IMR-90 (cell line): ENCODE measurements around the gene NMRAL1. TPM values are rescaled to one million over a fixed set of nuclear protein-coding genes. Genes with fewer than 3 reads are reported as not detected.

Experiments used
- ATAC-seq: fragments of 200-7000 bp; cut with Tn5 transposase; 2 replicates; pipeline ENCODE4 v1.9.1; 2020; ENCODE audit warnings: low read depth, mild to moderate bottlenecking, moderate library complexity
- BruUV-seq: library from RNA; stranded (reverse); fragments of 400-500 nt; replicated peaks from 2 replicates; lab custom pipeline; 2021; lab: Mats Ljungman, UMichigan
- CTCF ChIA-PET: fragments of 300-600 bp; formaldehyde crosslinking; extraction: SDS; loops from one replicate; lab custom pipeline; 2021; ENCODE audit warnings: antibody characterized with exemption; lab: Yijun Ruan, JAX
- POLR2A ChIA-PET: fragments of 300-600 bp; sonication (Branson Sonifier 250); formaldehyde crosslinking; loops from one replicate; lab custom pipeline; 2022; ENCODE audit warnings: antibody characterized with exemption; ENCODE audit not compliant: unreplicated experiment; lab: Charles Lee
- DNase-seq: peaks from one replicate; pipeline ENCODE4 v3.0.0; 2013
- H2AFZ ChIP-seq: replicated peaks from 2 replicates; pipeline ENCODE3; 2013; ENCODE audit warnings: low read length, mild to moderate bottlenecking; ENCODE audit not compliant: poor library complexity
- H2AK5ac ChIP-seq: 2 replicates; pipeline ENCODE4 v1.6.1; 2013; ENCODE audit warnings: low read depth, low read length, inconsistent platforms
- H2AK9ac ChIP-seq: replicated peaks from 2 replicates; pipeline ENCODE3; 2013; ENCODE audit warnings: mild to moderate bottlenecking, low read depth, low read length, moderate library complexity; ENCODE audit not compliant: poor library complexity
- H2BK120ac ChIP-seq: 2 replicates; pipeline ENCODE4 v1.6.1; 2013; ENCODE audit warnings: low read depth, low read length, inconsistent platforms
- H2BK15ac ChIP-seq: 3 replicates; pipeline ENCODE4 v1.6.1; 2013; ENCODE audit warnings: low read depth, low read length, inconsistent platforms
- H2BK20ac ChIP-seq: 2 replicates; pipeline ENCODE4 v1.6.1; 2013; ENCODE audit warnings: low read depth, mild to moderate bottlenecking, inconsistent platforms, low read length, moderate library complexity
- H2BK5ac ChIP-seq: 2 replicates; pipeline ENCODE4 v1.6.1; 2013; ENCODE audit warnings: mild to moderate bottlenecking, low read depth, low read length, inconsistent platforms; ENCODE audit not compliant: poor library complexity, severe bottlenecking
- H3K14ac ChIP-seq: replicated peaks from 2 replicates; pipeline ENCODE4 v1.6.1; 2013; ENCODE audit warnings: low read depth, low read length, inconsistent platforms
- H3K18ac ChIP-seq: 2 replicates; pipeline ENCODE4 v1.6.1; 2013; ENCODE audit warnings: low read depth, low read length, control low read depth
- H3K23ac ChIP-seq: 2 replicates; pipeline ENCODE4 v1.6.1; 2013; ENCODE audit warnings: low read depth, low read length, inconsistent platforms
- H3K27ac ChIP-seq: 2 replicates; pipeline ENCODE4 v1.5.1; 2013; ENCODE audit warnings: mild to moderate bottlenecking, control low read depth, low read length; ENCODE audit not compliant: insufficient read depth
- H3K27me3 ChIP-seq: 2 replicates; pipeline ENCODE4 v1.6.1; 2013; ENCODE audit warnings: low read length; ENCODE audit not compliant: control insufficient read depth, insufficient read depth
- H3K36me3 ChIP-seq: 2 replicates; pipeline ENCODE4 v1.6.1; 2013; ENCODE audit warnings: low read length, mixed read lengths; ENCODE audit not compliant: control insufficient read depth, insufficient read depth
- H3K4ac ChIP-seq: 2 replicates; pipeline ENCODE4 v1.6.1; 2013; ENCODE audit warnings: low read depth, low read length, inconsistent platforms
- H3K4me1 ChIP-seq: 2 replicates; pipeline ENCODE4 v1.6.1; 2013; ENCODE audit warnings: low read length, mixed read lengths; ENCODE audit not compliant: control insufficient read depth, insufficient read depth
- H3K4me2 ChIP-seq: 2 replicates; pipeline ENCODE4 v1.6.1; 2013; ENCODE audit warnings: low read depth, mild to moderate bottlenecking, control low read depth, low read length, moderate library complexity
- H3K4me3 ChIP-seq: 2 replicates; pipeline ENCODE4 v1.5.1; 2013; ENCODE audit warnings: low read depth, mild to moderate bottlenecking, control low read depth, low read length, moderate library complexity; ENCODE audit not compliant: insufficient read depth
- H3K56ac ChIP-seq: 2 replicates; pipeline ENCODE4 v1.6.1; 2013; ENCODE audit warnings: low read length, inconsistent platforms; ENCODE audit not compliant: insufficient read depth; ENCODE audit errors: extremely low read depth
- H3K79me1 ChIP-seq, 2 experiments: 2 replicates each; pipeline ENCODE4 v1.6.1; 2013; ENCODE audit warnings: low read length in 2 of 2, inconsistent platforms in 1 of 2, low read depth in 1 of 2
- H3K9ac ChIP-seq: 2 replicates; pipeline ENCODE4 v1.6.1; 2013; ENCODE audit warnings: low read depth, low read length, control low read depth
- H3K9me1 ChIP-seq: 2 replicates; pipeline ENCODE4 v1.6.1; 2013; ENCODE audit warnings: low read length, inconsistent platforms; ENCODE audit not compliant: insufficient read depth
- H3K9me3 ChIP-seq: 2 replicates; pipeline ENCODE4 v1.6.1; 2013; ENCODE audit warnings: low read length; ENCODE audit not compliant: control insufficient read depth, insufficient read depth
- H4K20me1 ChIP-seq: 2 replicates; pipeline ENCODE4 v1.6.1; 2013; ENCODE audit warnings: low read length, inconsistent platforms; ENCODE audit not compliant: insufficient read depth
- H4K5ac ChIP-seq: 2 replicates; pipeline ENCODE4 v1.6.1; 2013; ENCODE audit warnings: mild to moderate bottlenecking, low read depth, low read length, control low read depth
- H4K8ac ChIP-seq, 2 experiments: 2 replicates each; pipeline ENCODE4 v1.6.1; 2013; ENCODE audit warnings: low read depth in 2 of 2, low read length in 2 of 2, control low read depth in 1 of 2, inconsistent platforms in 1 of 2
- H4K91ac ChIP-seq: 2 replicates; pipeline ENCODE4 v1.6.1; 2013; ENCODE audit warnings: low read depth, low read length, inconsistent platforms; ENCODE audit not compliant: insufficient read depth
- MXI1 ChIP-seq: IDR thresholded peaks from 2 replicates; pipeline ENCODE4 v1.6.1; 2012; ENCODE audit warnings: low read depth, mild to moderate bottlenecking, low read length, moderate library complexity, borderline replicate concordance
- NFE2L2 ChIP-seq: fragments of 150-350 bp; IDR thresholded peaks from 2 replicates; pipeline ENCODE4 v1.6.1; 2016; ENCODE audit warnings: low read depth, mild to moderate bottlenecking, low read length
- RAD21 ChIP-seq: IDR thresholded peaks from 2 replicates; pipeline ENCODE4 v1.6.1; 2012; ENCODE audit warnings: low read length, improper control_type of control experiment
- RFX5 ChIP-seq: IDR thresholded peaks from 2 replicates; pipeline ENCODE4 v1.8.0; 2012; ENCODE audit warnings: low read depth, mild to moderate bottlenecking, low read length, moderate library complexity
- WGBS, 2 experiments: methylation state at CpG; one replicate each; pipeline versions ENCODE4 v1.1.5 to v1.1.7; 2013; ENCODE audit warnings: missing lambda C conversion rate in 2 of 2; ENCODE audit not compliant: insufficient read length in 1 of 2; ENCODE audit errors: extremely low coverage in 2 of 2; 5-methylcytosine and 5-hydroxymethylcytosine counted together
- dilution Hi-C: fragments of 300-500 bp; cut with HindIII; formaldehyde crosslinking; loops from one replicate; pipeline ENCODE4 v1.14.3; 2018; ENCODE audit warnings: low sequenced_read_pairs; ENCODE audit not compliant: unreplicated experiment
- in situ Hi-C: fragments of 300-500 bp; cut with MboI; formaldehyde crosslinking; loops from 3 replicates; pipeline ENCODE4 v1.14.3; 2019; ENCODE audit warnings: low sequenced_read_pairs, inconsistent platforms, mixed read lengths
- intact Hi-C: fragments of 100-400 bp; cut with micrococcal nuclease; formaldehyde crosslinking; loops from 2 replicates; pipeline ENCODE4 v1.10.0; 2022
- polyA plus RNA-seq, 3 experiments: library from polyadenylated mRNA; depleted of rRNA; stranded (reverse); fragments of >200 nt; gene quantifications; 2 replicates each; pipeline ENCODE4 v1.2.3, GENCODE V29; 2012; ENCODE audit warnings: low replicate concordance in 1 of 3
- total RNA-seq: library from RNA; depleted of rRNA; stranded (reverse); fragments of >200 nt; gene quantifications from 2 replicates; pipeline ENCODE4 v1.2.3, GENCODE V29; 2012

NMRAL1 gene
- total and polyA plus RNA-seq, 2 of the 4 experiments (the other 2 are of a cell fraction) = 48.6 to 67.6 TPM

DNA sequence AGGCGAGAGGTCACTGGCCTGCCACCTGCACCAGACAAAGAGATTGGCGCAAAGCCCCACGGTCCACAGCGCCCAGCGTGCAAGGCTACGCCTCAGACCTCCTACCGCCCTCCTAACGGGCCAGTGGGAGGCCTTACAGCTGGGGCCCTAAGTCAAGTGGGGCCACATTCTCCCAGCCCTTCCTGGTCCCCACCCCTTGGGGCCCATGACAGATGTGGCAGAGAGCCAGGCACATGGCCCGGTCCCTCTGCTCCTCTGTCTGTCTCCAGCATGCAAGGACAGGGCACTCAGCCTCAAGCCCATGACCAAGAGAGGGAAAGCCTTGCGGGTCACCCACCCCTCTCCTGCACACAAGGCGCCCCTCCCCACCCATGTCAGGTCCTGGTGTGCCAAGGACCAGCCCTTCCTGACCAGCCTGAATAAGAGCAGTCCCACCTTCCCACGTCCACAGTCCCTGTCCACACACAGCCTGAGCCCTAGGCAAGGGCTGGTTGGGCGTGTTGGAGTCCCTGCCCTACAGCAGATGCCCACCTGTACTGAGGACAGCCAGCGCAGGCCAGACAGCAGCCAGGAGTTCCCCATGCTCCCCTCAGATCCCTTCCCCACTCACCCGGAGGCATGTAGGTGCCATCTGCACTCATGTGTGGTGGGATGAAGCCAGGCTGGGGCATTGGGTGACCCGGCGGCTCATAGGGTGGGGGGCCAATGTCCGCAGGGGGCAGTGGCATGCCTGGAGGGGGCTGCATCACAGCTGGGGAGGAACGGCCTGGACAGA, 38.8 kb upstream of the NMRAL1 start:
- no peak overlapping the region for H3K4me3 ChIP-seq
- no peak overlapping the region for H3K18ac ChIP-seq
- ATAC-seq (no peak), DNase-seq (no peak)
- no peaks in the 10 kb centered on the region for H3K27me3 ChIP-seq
- ChIA-PET POLR2A (no interaction called here), CTCF (no interaction called here)
- H4K91ac ChIP-seq = no peak overlapping the region
- H3K36me3 ChIP-seq = peaks cover 53% of the 10 kb centered on the region
- peaks cover 16% of the 10 kb centered on the region for H4K20me1 ChIP-seq
- H2BK120ac ChIP-seq = no peak overlapping the region
- no peak overlapping the region for H2BK5ac ChIP-seq
- H3K4me1 ChIP-seq = no peaks in the 10 kb centered on the region
- H3K23ac ChIP-seq = no peak overlapping the region
- no peak overlapping the region for H2AK5ac ChIP-seq
- H3K79me1 ChIP-seq = peaks cover 15 to 28% of the 10 kb centered on the region in 2 experiments
- no peak overlapping the region for H4K5ac ChIP-seq
- no peak overlapping the region for H3K4ac ChIP-seq
- H4K8ac ChIP-seq = no peak overlapping the region
- H2BK15ac ChIP-seq = no peak overlapping the region
- H3K9ac ChIP-seq = no peak overlapping the region
- no peak overlapping the region for H3K14ac ChIP-seq
- no peak overlapping the region for H3K4me2 ChIP-seq
- TF ChIP-seq RFX5 = no peak
- no peak for TF ChIP-seq MXI1
- TF ChIP-seq RAD21 = no peak
- no peak for TF ChIP-seq NFE2L2
- 100% methylated on average over 3 of the region's 19 CpGs; no CpG with 5 or more reads in 1 of the 2 experiments for WGBS, 2 experiments
- H2BK20ac ChIP-seq = no peak overlapping the region
- no TSS peak for BruUV-seq
- H3K9me3 ChIP-seq = no peaks in the 10 kb centered on the region
- H2AFZ ChIP-seq = no peak overlapping the region
- intact Hi-C loops = loop anchor here (10.0 kb wide), 1 partner anchor 442 kb away; the partner anchor contains the start of gene SEC14L5
- H3K27ac ChIP-seq = no peak overlapping the region
- H3K56ac ChIP-seq = no peak overlapping the region
- dilution Hi-C loops = no loop called here
- in situ Hi-C loops = loop anchor here (5.0 to 25.0 kb wide), 2 partner anchors 34 to 449 kb away; partner anchors contain the start of gene SEC14L5
- H3K9me1 ChIP-seq = no peaks in the 10 kb centered on the region
- no peak overlapping the region for H2AK9ac ChIP-seq
